Adipocyte (in vitro differentiated cells): ENCODE data around the gene SKI.

Experiments used
- DNase-seq: peaks from one replicate; pipeline ENCODE4 v3.0.0-alpha.2; 2015; ENCODE audit warnings: low read depth
- H3K27me3 ChIP-seq: replicated peaks from 2 replicates; pipeline ENCODE4 v1.7.0; 2013; ENCODE audit warnings: mild to moderate bottlenecking, low read length, moderate library complexity; ENCODE audit not compliant: control insufficient read depth, insufficient read depth
- H3K36me3 ChIP-seq: 2 replicates; pipeline ENCODE4 v1.7.0; 2013; ENCODE audit warnings: low read length, mild to moderate bottlenecking, moderate library complexity; ENCODE audit not compliant: control insufficient read depth, insufficient read depth, severe bottlenecking
- H3K4me1 ChIP-seq: 2 replicates; pipeline ENCODE4 v1.7.0; 2013; ENCODE audit warnings: mild to moderate bottlenecking, low read length, moderate library complexity; ENCODE audit not compliant: control insufficient read depth, insufficient read depth
- H3K4me3 ChIP-seq: 2 replicates; pipeline ENCODE4 v1.7.0; 2013; ENCODE audit warnings: mild to moderate bottlenecking, low read length, moderate library complexity
- H3K9ac ChIP-seq: 2 replicates; pipeline ENCODE4 v1.7.0; 2013; ENCODE audit warnings: mild to moderate bottlenecking, low read length, moderate library complexity
- H3K9me3 ChIP-seq: 2 replicates; pipeline ENCODE4 v1.7.0; 2013; ENCODE audit warnings: mild to moderate bottlenecking, low read length, moderate library complexity; ENCODE audit not compliant: control insufficient read depth

The SKI gene

DNA sequence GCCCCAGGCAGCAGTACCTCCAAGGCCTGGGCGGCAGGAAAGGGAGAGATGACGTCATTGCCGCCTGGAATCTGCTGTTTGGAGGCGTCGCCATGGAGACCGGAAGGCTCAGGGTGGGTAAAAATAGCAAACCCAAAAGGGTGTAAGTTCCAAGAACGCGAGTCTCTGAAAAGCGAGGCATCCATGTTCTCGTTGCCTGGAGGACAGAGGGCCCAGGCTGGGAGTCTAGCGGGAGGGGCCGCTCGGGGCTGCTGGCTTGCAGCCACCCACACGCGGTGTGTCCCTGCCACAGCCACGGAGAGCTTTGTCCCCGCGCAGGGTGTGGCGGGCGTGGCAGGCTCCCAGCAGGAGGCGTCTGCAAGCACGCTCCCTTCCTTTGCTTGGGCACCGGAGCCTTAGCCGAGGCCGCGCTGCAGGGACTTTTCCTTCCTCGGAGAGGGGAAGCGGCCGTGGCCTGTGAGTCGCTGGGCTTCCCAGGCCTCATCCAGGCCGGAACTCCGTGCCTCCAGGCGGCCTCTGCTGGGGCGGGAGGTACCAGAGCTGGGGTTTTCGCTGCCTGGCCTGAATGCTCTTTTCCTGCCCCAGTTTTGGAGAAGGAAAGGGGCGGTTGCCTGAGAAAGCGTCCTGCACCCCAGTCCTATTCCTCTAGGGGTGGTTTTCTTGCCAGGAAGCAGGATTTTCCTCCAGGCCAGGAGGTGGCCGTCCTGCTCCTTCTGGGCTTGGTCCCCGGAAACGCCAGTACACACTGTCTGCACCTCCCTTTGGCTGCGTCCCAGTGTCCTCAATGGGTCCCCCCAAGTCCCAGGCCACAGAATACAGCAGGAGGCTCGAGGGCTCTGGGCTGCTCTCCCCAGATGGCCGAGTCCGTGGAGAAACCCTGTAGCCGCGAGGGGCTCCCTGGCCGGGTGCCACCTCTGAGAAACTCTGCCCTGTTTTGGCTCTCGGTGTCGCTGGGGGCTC lies 15.3 kb upstream of the SKI start:
- H3K9me3 ChIP-seq = no peaks in the 10 kb centered on the region
- H3K9ac ChIP-seq = peak overlapping the region; percentile 93
- peak overlapping the region; percentile 74 for H3K4me3 ChIP-seq
- H3K4me1 ChIP-seq = peaks cover 50% of the 10 kb centered on the region
- no peaks in the 10 kb centered on the region for H3K27me3 ChIP-seq
- H3K36me3 ChIP-seq = no peaks in the 10 kb centered on the region
- DNase-seq = peak; percentile 96

DNA sequence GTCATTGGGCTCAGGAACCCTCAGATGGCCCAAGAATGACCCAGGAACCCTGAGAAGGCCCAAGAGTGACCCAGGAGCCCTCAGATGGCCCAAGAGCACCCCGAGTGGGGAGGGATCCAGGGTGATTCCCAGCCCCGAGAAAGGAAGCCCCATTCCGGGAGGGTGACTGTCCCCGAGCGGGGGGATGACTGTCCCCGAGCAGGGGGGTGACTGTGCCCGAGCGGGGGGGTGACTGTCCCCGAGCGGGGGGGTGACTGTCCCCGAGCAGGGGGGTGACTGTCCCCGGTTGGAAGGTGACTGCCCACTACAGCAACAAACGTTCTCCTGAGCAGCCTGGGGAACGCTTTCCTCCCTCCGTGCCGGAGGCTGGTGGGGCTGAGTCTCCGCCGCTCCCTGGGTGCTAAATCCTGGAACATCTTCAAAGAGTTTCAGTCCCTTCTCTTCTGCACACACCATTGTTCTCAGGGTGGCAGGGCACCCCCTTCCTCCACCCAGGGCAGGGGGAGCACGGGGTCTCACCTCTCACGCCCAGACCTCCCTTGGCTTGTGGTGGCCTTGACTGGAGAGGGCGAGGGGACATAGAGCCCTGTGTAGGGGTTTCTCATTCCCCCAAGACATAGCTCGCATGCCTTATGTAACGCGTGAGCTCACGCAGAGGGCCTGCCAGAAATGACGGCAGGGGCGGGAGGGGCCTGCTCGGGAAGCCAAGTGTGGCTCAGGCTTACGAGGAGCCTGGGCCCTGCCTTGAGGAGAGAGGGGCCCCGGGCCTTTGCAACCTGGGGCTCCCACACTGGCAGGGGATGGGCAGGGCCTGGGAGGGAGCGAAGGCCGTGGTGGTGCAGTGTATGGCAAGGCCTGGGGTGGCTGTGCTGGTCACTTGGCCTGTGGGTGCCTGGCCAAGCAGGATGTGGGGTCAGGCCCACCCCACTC lies 14.3 kb upstream of the SKI start:
- H3K9me3 ChIP-seq = no peaks in the 10 kb centered on the region
- no peaks in the 10 kb centered on the region for H3K27me3 ChIP-seq
- peak overlapping the region; percentile 93 for H3K9ac ChIP-seq
- peak overlapping the region; percentile 74 for H3K4me3 ChIP-seq
- DNase-seq = peak; percentile 70
- no peaks in the 10 kb centered on the region for H3K36me3 ChIP-seq
- peaks cover 40% of the 10 kb centered on the region for H3K4me1 ChIP-seq

DNA sequence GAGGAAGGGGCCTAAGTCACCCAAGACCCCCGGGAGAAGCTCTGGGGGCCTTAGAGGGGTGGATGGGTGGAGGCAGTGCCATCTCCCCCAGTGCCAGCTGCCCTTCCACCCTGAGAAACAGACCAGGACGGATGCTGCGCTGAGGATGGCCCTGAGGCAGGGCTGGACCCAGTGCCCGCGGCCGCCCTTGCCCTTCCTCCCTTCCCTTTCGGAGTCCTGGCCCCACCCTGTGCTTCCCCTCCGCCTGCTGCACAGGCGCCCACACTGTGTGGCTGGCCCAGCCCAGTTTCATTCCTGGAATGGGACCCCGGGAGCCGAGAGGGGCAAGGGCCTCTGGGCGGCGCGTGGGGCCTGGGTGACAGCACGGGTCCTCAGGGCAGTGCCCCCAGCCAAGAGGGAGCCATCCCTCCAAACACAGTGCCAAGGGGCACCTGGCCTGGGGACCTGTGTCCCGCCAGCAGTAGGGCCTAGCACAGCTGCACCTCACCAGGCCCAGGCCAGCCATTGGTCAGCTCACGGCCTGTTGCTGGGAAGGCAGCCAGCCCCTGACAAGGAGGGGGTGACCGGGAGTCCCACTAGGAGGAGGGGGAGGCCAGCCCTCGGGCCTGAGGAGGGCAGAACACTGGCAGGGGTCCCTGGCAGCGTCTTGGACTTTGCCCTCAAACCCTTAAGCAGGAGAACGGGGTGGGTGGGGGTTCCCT lies 13.4 kb upstream of the SKI start:
- no peak for DNase-seq
- Histone ChIP-seq H3K9ac (peak overlapping the region; percentile 93), H3K27me3 (no peaks in the 10 kb centered on the region), H3K4me1 (peaks cover 31% of the 10 kb centered on the region), H3K9me3 (no peaks in the 10 kb centered on the region), H3K4me3 (no peak overlapping the region), H3K36me3 (no peaks in the 10 kb centered on the region)

DNA sequence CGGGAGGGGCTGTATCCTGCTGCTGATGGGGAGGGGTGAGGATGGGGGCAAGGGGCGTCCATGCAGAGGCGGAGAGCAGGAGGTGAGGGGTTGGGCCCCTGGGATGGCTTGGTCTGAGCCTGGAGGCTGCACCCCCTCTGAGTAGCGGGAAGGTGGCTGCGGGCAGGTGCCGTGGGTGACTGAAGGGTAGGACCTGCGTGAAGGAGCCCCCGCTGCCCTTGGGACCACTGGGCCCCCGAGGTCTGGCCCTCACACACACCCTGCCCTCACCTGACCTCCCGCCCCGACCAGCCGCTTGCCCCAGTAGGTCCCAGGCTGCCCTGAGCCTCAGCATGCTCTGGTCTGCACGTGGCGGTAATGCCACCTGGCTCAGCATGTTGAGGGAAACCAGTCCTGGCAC lies 12.8 kb upstream of the SKI start:
- no peak overlapping the region for H3K4me3 ChIP-seq
- DNase-seq = no peak
- H3K27me3 ChIP-seq = no peaks in the 10 kb centered on the region
- H3K9ac ChIP-seq = no peak overlapping the region
- H3K4me1 ChIP-seq = peaks cover 27% of the 10 kb centered on the region
- H3K9me3 ChIP-seq = no peaks in the 10 kb centered on the region
- no peaks in the 10 kb centered on the region for H3K36me3 ChIP-seq

DNA sequence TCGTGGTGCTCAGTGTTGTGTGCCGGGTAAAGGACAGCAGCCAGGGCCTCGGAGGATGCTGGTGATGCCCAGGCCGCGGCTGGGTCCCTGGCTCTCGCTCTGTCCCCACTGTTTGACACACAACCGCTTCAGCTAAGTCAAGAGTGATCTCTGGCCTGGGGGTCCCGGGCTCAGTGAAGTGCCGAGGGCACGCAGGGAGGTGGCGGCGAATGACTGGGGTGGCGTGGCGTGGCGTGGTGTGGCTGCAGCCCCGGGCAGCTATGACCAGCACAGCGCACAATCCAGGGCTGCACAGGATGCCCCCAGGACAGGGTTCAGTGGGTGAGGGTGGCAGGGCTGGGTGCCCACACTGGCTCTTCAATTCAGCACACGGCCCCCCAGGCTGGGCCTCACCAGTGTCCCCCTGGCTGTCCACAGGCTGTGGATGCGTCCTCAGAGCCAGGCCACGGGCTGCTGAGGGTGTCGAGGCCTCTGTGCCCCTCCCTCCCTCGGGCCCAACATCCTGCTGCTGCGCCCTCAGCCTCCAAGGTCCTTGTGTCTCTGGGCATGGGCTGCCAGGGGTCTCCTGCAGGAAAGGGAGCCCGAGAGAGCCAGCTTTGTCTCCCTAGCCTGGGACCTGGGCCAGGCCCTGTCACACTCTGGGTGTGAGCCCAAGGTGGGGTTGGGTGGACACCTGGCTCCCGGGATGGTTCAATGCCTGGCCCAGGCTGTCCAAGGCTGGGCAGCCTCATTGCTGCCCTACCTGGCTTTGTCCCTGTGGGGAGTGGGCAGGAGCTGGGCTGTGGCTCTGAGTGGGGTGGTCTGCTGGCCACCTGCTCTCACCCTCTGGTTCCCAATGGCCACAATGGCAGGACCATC lies 12.0 kb upstream of the SKI start:
- peaks cover 27% of the 10 kb centered on the region for H3K4me1 ChIP-seq
- H3K36me3 ChIP-seq = no peaks in the 10 kb centered on the region
- no peak for DNase-seq
- no peaks in the 10 kb centered on the region for H3K27me3 ChIP-seq
- no peaks in the 10 kb centered on the region for H3K9me3 ChIP-seq
- no peak overlapping the region for H3K9ac ChIP-seq
- H3K4me3 ChIP-seq = no peak overlapping the region

DNA sequence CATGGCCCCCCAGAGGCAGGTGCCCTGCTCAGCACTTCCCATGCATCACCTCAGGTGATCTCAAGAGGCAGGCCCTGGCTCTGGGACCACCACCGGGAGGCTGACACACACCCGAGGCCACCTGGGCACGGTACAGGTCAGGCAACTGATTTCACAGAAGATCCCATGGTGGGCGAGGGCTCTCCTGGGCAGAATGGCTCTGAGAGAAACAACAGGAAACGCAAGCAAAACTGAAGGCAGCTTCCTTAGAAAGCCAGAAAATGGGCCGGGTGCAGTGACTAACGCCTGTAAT lies 11.4 kb upstream of the SKI start:
- H3K9ac ChIP-seq = no peak overlapping the region
- H3K9me3 ChIP-seq = no peaks in the 10 kb centered on the region
- H3K4me3 ChIP-seq = no peak overlapping the region
- no peaks in the 10 kb centered on the region for H3K36me3 ChIP-seq
- no peak for DNase-seq
- no peaks in the 10 kb centered on the region for H3K27me3 ChIP-seq
- H3K4me1 ChIP-seq = peaks cover 27% of the 10 kb centered on the region

DNA sequence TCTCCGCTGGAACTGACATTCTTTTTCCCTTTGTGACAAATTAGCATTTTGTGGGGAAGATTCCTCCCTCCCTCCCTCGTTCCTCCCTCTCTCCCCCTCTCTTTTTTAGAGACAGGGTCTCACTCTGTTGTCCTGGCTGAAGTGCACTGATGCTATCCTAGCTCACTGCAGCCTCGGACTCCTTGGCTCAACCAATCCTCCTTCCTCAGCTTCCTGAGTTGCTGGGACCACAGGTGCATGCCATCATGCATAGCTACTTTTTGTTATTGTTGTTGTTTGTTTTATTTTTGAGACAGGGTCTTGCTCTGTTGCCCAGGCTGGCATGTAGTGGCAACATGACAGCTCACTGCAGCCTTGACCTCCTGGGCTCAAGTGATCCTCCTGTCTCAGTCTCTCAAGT lies 6.8 kb upstream of the SKI start:
- DNase-seq = no peak
- Histone ChIP-seq H3K4me1 (no peaks in the 10 kb centered on the region), H3K36me3 (no peaks in the 10 kb centered on the region), H3K9ac (no peak overlapping the region), H3K9me3 (no peaks in the 10 kb centered on the region), H3K4me3 (no peak overlapping the region), H3K27me3 (no peaks in the 10 kb centered on the region)

DNA sequence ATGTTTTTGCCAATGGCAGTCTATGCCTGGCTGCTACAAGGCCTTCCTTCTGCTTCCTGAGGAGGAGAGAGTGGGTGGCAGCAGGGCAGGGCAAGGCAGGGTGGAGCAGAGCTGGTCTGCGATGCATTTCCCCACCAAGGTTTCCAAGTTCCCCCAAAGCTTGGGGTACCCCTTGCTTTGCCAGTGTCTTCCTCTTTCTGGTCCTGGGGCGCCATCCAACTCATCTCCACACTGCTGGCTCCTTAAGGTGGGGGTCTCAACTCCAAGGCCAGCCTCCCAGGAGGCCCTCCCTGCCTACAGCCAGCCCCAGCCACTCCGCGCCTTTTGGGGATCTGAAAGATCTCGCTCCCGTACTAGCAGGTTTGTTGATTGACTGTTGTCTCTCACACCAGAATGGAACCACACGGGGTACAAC lies 3.9 kb upstream of the SKI start:
- H3K9ac ChIP-seq = no peak overlapping the region
- no peaks in the 10 kb centered on the region for H3K9me3 ChIP-seq
- H3K4me3 ChIP-seq = no peak overlapping the region
- H3K4me1 ChIP-seq = peaks cover 4% of the 10 kb centered on the region
- no peak for DNase-seq
- no peaks in the 10 kb centered on the region for H3K36me3 ChIP-seq
- H3K27me3 ChIP-seq = no peaks in the 10 kb centered on the region

DNA sequence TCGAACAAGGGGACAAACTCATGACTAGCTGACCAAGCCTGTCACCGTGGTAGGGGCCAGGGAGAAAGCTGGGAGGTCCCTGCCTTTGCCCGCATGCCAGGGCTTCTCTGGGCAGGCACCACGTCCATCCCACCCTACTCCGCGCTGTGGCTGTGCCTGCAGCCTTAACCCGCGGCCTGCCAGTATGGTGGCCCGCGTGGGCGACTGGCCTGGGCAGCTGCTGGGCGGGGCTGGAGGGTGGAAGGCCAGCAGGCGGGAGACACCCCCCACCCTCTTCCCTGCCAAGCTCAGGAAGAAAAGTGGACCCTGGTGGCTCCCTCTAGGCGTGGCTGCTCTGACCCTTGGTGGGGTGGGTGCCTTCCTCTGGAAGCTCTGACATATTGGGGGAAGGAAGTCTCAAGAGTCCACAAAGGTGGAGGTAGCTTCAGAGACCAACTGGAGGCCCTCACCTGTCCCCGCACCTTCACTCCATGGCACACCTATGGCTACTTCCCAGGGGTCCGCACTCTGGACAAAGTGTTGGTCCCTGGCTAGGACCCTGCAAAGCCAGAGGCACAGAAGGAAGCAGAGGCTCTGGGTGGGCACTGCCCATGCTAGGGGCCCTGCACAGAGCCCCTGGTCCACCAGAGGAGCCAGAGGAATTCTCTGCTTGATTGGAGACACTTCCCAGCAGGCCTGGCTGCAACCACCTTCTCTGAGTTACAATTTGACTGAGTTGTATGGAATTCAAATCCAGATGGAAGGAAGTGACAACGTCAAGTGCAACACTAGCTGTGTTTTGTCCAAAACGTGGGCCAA lies 3.3 kb upstream of the SKI start:
- Histone ChIP-seq H3K4me3 (no peak overlapping the region), H3K36me3 (no peaks in the 10 kb centered on the region), H3K9me3 (no peaks in the 10 kb centered on the region), H3K4me1 (peaks cover 4% of the 10 kb centered on the region), H3K27me3 (no peaks in the 10 kb centered on the region), H3K9ac (no peak overlapping the region)
- DNase-seq = no peak
